Measurements from ENCODE around the gene GABRA4. TPM values are rescaled to one million over a fixed set of nuclear protein-coding genes. Genes with fewer than 3 reads are reported as not detected.

The GABRA4 gene
- total RNA-seq, 2 experiments from 2014 or later: not detected

GRCh38 chr4:46955601-46956000 lies 37.8 kb downstream of the GABRA4 start:
- H3K9me3 Mint-ChIP-seq: no peaks in the 10 kb centered on the region
- no peak overlapping the region for H3K27ac Mint-ChIP-seq
- H3K36me3 Mint-ChIP-seq: no peaks in the 10 kb centered on the region
- no peak overlapping the region for H3K4me3 Mint-ChIP-seq
- no peaks in the 10 kb centered on the region for H3K4me1 Mint-ChIP-seq
- no peak for DNase-seq
- H3K27me3 Mint-ChIP-seq: no peaks in the 10 kb centered on the region

GRCh38 chr4:46954643-46955042 lies 38.7 kb downstream of the GABRA4 start:
- no peaks in the 10 kb centered on the region for H3K9me3 Mint-ChIP-seq
- H3K36me3 Mint-ChIP-seq: no peaks in the 10 kb centered on the region
- no peak for DNase-seq
- no peak overlapping the region for H3K27ac Mint-ChIP-seq
- no peaks in the 10 kb centered on the region for H3K4me1 Mint-ChIP-seq
- no peak overlapping the region for H3K4me3 Mint-ChIP-seq
- H3K27me3 Mint-ChIP-seq: no peaks in the 10 kb centered on the region

DNA sequence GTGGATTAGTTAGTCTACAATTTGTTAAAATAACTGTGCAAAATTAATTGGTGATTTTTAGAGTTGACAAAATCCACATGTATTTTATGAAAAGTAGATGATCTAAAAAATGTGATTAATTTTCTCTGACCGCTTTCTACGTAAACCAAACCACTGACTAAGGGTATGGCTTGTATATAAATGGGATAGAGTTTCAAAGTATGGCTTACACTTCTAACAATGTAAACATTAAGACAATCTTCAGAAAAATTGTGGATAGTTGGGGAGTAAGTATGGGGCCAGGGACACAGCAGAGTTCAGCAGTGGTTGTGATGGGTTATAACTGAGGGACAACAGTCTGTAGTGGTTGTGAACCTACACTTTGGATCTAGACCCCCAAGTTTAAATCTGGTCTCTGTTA lies 39.8 kb downstream of the GABRA4 start:
- no peak for DNase-seq
- Mint-ChIP-seq H3K4me3 (no peak overlapping the region), H3K4me1 (no peaks in the 10 kb centered on the region), H3K27me3 (no peaks in the 10 kb centered on the region), H3K36me3 (no peaks in the 10 kb centered on the region), H3K27ac (no peak overlapping the region), H3K9me3 (no peaks in the 10 kb centered on the region)

GRCh38 chr4:46952451-46952850 lies 40.9 kb downstream of the GABRA4 start:
- Mint-ChIP-seq H3K4me1 (no peaks in the 10 kb centered on the region), H3K9me3 (no peaks in the 10 kb centered on the region), H3K27me3 (no peaks in the 10 kb centered on the region), H3K36me3 (no peaks in the 10 kb centered on the region), H3K27ac (no peak overlapping the region), H3K4me3 (no peak overlapping the region)
- DNase-seq: no peak

DNA sequence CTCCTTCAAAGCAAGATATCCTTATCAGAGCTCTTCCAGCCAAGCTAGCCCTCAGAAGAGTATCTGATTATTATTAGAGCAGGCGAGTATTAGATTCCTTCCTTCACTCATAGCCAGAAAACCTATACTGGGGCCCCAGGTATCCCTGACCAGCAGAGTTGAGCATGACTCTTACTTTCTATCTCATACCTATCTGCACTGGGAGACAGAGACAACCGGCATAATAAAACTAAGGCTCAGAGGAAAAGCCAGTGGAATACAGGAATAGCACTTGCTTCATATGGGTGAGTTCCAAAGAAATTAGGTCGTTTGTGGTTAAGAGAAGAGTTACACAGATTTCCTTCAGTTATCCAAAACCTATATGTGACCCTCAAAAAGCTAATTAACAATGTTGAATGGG lies 42.6 kb downstream of the GABRA4 start:
- Mint-ChIP-seq H3K9me3 (no peaks in the 10 kb centered on the region), H3K4me1 (no peaks in the 10 kb centered on the region), H3K27me3 (no peaks in the 10 kb centered on the region), H3K4me3 (no peak overlapping the region), H3K36me3 (no peaks in the 10 kb centered on the region), H3K27ac (no peak overlapping the region)
- DNase-seq: no peak

DNA sequence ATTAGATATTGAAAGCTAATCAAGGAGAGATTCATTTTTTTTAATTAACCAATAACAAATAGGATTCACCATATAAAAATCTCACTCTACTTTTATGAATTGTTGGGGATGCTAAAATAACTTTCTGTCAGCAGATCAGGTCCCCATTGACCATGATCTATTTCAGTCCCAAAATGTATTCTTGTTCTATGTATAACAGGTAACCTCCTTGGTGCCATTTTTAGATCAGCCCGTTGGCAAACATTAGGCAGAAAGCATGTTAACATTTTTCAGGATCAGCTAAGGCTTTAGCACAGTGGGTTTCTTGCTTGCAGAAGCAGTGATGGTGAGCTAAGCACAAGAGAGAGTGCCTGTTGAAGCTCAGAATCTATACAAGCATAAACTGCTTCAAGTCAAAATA lies 43.6 kb downstream of the GABRA4 start:
- no peak for DNase-seq
- no peak overlapping the region for H3K4me3 Mint-ChIP-seq
- H3K27ac Mint-ChIP-seq: no peak overlapping the region
- H3K4me1 Mint-ChIP-seq: no peaks in the 10 kb centered on the region
- no peaks in the 10 kb centered on the region for H3K36me3 Mint-ChIP-seq
- no peaks in the 10 kb centered on the region for H3K9me3 Mint-ChIP-seq
- H3K27me3 Mint-ChIP-seq: no peaks in the 10 kb centered on the region

DNA sequence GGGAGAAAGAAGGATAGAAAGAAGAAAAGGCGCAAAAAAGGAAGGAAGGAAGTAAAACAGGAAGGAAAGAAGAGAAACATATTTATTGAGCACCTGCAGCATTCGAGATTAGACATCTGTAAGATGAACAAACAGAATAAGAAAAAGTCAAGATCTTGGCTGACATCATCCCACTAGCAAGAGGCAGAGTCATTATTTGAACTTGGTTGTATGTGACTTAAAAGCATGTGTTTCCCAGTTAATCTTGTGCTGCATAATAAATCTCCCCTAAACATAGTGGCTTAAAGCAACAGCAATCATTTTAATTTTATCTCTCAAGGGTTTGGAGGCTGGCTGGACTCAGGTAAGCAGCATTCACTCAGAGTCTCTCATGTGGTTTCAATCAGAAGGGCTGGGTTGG lies 45.8 kb downstream of the GABRA4 start:
- Mint-ChIP-seq H3K27ac (no peak overlapping the region), H3K36me3 (no peaks in the 10 kb centered on the region), H3K4me3 (no peak overlapping the region), H3K9me3 (no peaks in the 10 kb centered on the region), H3K27me3 (peaks cover 3% of the 10 kb centered on the region), H3K4me1 (no peaks in the 10 kb centered on the region)
- DNase-seq: no peak

- Mint-ChIP-seq H3K4me3 (no peak overlapping the region), H3K36me3 (no peaks in the 10 kb centered on the region), H3K4me1 (no peaks in the 10 kb centered on the region), H3K27ac (no peak overlapping the region), H3K27me3 (peaks cover 3% of the 10 kb centered on the region), H3K9me3 (no peaks in the 10 kb centered on the region)
- no peak for DNase-seq
These were observed 46.4 kb downstream of the GABRA4 start for GRCh38 chr4:46946919-46947536.

DNA sequence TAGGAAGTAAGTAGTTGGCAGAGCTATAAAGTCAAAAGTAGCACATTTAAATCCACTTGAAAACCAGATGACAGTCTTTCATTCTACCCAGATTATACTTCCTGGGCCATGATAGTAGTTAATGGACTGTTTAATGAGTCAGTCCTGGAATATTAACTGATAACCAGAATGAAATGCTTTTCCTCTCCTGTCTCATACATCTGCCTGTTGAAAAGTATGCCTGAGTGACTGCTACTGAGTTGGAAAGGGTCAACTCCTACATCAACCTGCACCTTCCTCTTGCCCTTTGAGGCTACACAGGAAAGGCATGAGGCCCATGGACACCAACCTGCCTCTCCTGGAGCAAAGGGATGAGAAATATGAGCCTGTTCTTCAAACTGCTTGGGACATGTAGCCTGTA lies 48.3 kb downstream of the GABRA4 start:
- no peaks in the 10 kb centered on the region for H3K36me3 Mint-ChIP-seq
- no peaks in the 10 kb centered on the region for H3K9me3 Mint-ChIP-seq
- H3K4me1 Mint-ChIP-seq: no peaks in the 10 kb centered on the region
- no peak overlapping the region for H3K4me3 Mint-ChIP-seq
- H3K27ac Mint-ChIP-seq: no peak overlapping the region
- peaks cover 3% of the 10 kb centered on the region for H3K27me3 Mint-ChIP-seq
- DNase-seq: no peak

GRCh38 chr4:46944345-46944744 lies 49.0 kb downstream of the GABRA4 start:
- Mint-ChIP-seq H3K4me1 (no peaks in the 10 kb centered on the region), H3K27me3 (peaks cover 3% of the 10 kb centered on the region), H3K9me3 (no peaks in the 10 kb centered on the region), H3K27ac (no peak overlapping the region), H3K4me3 (no peak overlapping the region), H3K36me3 (no peaks in the 10 kb centered on the region)
- no peak for DNase-seq

DNA sequence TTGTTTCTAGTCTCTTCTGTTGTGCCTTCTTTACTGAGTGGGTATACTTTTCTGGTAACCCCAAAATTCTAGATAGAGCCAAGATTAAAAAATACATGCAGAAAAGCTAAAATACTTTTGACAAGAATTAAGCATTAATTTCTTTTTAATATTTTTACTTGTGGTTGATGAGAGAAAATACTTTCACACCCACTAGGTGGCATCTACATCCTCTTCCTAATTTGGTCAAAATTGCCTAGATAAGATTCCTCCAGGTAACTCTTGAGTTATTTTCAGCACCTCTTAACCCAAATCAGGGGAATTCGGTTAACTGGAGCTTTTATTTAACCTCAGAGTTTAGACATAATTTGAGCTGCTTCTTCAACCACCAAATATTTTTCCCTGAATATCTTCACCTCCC lies 55.9 kb downstream of the GABRA4 start:
- Mint-ChIP-seq H3K36me3 (no peaks in the 10 kb centered on the region), H3K4me1 (no peaks in the 10 kb centered on the region), H3K9me3 (no peaks in the 10 kb centered on the region), H3K4me3 (no peak overlapping the region), H3K27me3 (no peaks in the 10 kb centered on the region), H3K27ac (no peak overlapping the region)
- no peak for DNase-seq

- Mint-ChIP-seq H3K9me3 (no peaks in the 10 kb centered on the region), H3K27ac (no peak overlapping the region), H3K4me3 (no peak overlapping the region), H3K36me3 (no peaks in the 10 kb centered on the region), H3K27me3 (no peaks in the 10 kb centered on the region), H3K4me1 (no peaks in the 10 kb centered on the region)
- no peak for DNase-seq
These were observed 58.7 kb downstream of the GABRA4 start for GRCh38 chr4:46934726-46935125.

- H3K36me3 Mint-ChIP-seq: no peaks in the 10 kb centered on the region
- H3K27ac Mint-ChIP-seq: no peak overlapping the region
- no peaks in the 10 kb centered on the region for H3K27me3 Mint-ChIP-seq
- H3K9me3 Mint-ChIP-seq: no peaks in the 10 kb centered on the region
- no peak overlapping the region for H3K4me3 Mint-ChIP-seq
- H3K4me1 Mint-ChIP-seq: no peaks in the 10 kb centered on the region
- no peak for DNase-seq
These were observed 59.7 kb downstream of the GABRA4 start for GRCh38 chr4:46933686-46934085.

- no peak overlapping the region for H3K27ac Mint-ChIP-seq
- H3K27me3 Mint-ChIP-seq: no peaks in the 10 kb centered on the region
- H3K4me3 Mint-ChIP-seq: no peak overlapping the region
- H3K4me1 Mint-ChIP-seq: no peaks in the 10 kb centered on the region
- no peaks in the 10 kb centered on the region for H3K36me3 Mint-ChIP-seq
- DNase-seq: no peak
- H3K9me3 Mint-ChIP-seq: no peaks in the 10 kb centered on the region
These were observed 61.4 kb downstream of the GABRA4 start for GRCh38 chr4:46931981-46932380.

- Mint-ChIP-seq H3K9me3 (no peaks in the 10 kb centered on the region), H3K4me1 (no peaks in the 10 kb centered on the region), H3K27ac (no peak overlapping the region), H3K27me3 (no peaks in the 10 kb centered on the region), H3K4me3 (no peak overlapping the region), H3K36me3 (no peaks in the 10 kb centered on the region)
- DNase-seq: no peak
These were observed 62.5 kb downstream of the GABRA4 start for GRCh38 chr4:46930891-46931290.

DNA sequence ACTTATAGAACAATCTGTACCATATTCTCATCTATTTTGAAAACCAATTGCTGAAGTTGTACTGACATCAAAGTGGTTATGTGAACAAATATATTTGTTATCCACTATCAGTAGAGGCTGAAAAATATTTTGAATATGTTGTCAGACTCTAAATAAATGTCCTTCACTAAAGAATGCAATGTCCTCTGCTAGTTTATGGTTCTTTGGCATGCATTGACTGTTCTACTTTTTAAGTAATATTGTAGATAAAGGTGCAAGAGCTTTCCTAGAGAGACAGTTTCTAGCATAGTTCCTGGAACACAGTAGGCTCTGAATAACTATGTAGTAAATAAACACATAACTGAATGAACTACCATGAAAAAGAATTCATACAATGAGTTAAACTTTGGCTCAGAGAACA lies 66.2 kb downstream of the GABRA4 start:
- Mint-ChIP-seq H3K36me3 (no peaks in the 10 kb centered on the region), H3K4me3 (no peak overlapping the region), H3K9me3 (no peaks in the 10 kb centered on the region), H3K27ac (no peak overlapping the region), H3K4me1 (no peaks in the 10 kb centered on the region), H3K27me3 (no peaks in the 10 kb centered on the region)
- DNase-seq: no peak

Measured in activated naive CD8-positive, alpha-beta T cell treated with anti-CD3 and anti-CD28 coated beads for 36 hours (primary cell).